ENCODE measurements around the gene ZNF608. TPM values are rescaled to one million over a fixed set of nuclear protein-coding genes. Genes with fewer than 3 reads are reported as not detected.

The ZNF608 gene
- polyA plus RNA-seq, 1 donor = 83.4 TPM

- DNase-seq = no peak
These were observed 27.1 kb downstream of the ZNF608 start for GRCh38 chr5:124719113-124719967.

- DNase-seq = no peak
These were observed 28.1 kb downstream of the ZNF608 start for GRCh38 chr5:124718380-124718789.

GRCh38 chr5:124716169-124716568 lies 30.3 kb downstream of the ZNF608 start:
- DNase-seq = no peak

- no peak for DNase-seq
These were observed 31.5 kb downstream of the ZNF608 start for GRCh38 chr5:124714910-124715309.

GRCh38 chr5:124713595-124713994 lies 32.8 kb downstream of the ZNF608 start:
- DNase-seq = no peak

- no peak for DNase-seq
These were observed 33.6 kb downstream of the ZNF608 start for GRCh38 chr5:124712731-124713305.

- DNase-seq = no peak
These were observed 38.4 kb downstream of the ZNF608 start for GRCh38 chr5:124708086-124708485.

- no peak for DNase-seq
These were observed 38.9 kb downstream of the ZNF608 start for GRCh38 chr5:124707520-124707919.

GRCh38 chr5:124706729-124707361 lies 39.6 kb downstream of the ZNF608 start:
- DNase-seq = peak; percentile 63

- DNase-seq = no peak
These were observed 40.4 kb downstream of the ZNF608 start for GRCh38 chr5:124706051-124706450.

GRCh38 chr5:124705577-124705976 lies 40.9 kb downstream of the ZNF608 start:
- no peak for DNase-seq

GRCh38 chr5:124704594-124705284 lies 41.7 kb downstream of the ZNF608 start:
- no peak for DNase-seq

GRCh38 chr5:124703995-124704394 lies 42.4 kb downstream of the ZNF608 start:
- DNase-seq = no peak

- peak; percentile 82 for DNase-seq
These were observed 43.9 kb downstream of the ZNF608 start for GRCh38 chr5:124702525-124702924.

GRCh38 chr5:124701873-124702425 lies 44.5 kb downstream of the ZNF608 start:
- DNase-seq = no peak

GRCh38 chr5:124701016-124701415 lies 45.4 kb downstream of the ZNF608 start:
- no peak for DNase-seq

GRCh38 chr5:124700333-124700732 lies 46.1 kb downstream of the ZNF608 start:
- DNase-seq = no peak

- no peak for DNase-seq
These were observed 47.7 kb downstream of the ZNF608 start for GRCh38 chr5:124698770-124699169.

GRCh38 chr5:124697933-124698591 lies 48.4 kb downstream of the ZNF608 start:
- DNase-seq = no peak

- no peak for DNase-seq
These were observed 48.9 kb downstream of the ZNF608 start for GRCh38 chr5:124697501-124697900.

GRCh38 chr5:124696898-124697297 lies 49.5 kb downstream of the ZNF608 start:
- no peak for DNase-seq
